CD14-positive monocyte (primary cell): ENCODE results near the gene SHB. TPM values are rescaled to one million over a fixed set of nuclear protein-coding genes. Genes with fewer than 3 reads are reported as not detected.
A peak's percentile ranks its signal among the peaks of the same experiment; 100 is the strongest.

Source experiments
- DNase-seq, 3 donors: peaks; one replicate each; pipeline ENCODE4 v3.0.0-alpha.2; 2011 to 2022
- H2AFZ ChIP-seq: 2 replicates; pipeline ENCODE4 v1.6.0; 2012; ENCODE audit warnings: mild to moderate bottlenecking, low read depth, low read length, inconsistent platforms; ENCODE audit not compliant: insufficient read depth, poor library complexity, severe bottlenecking
- H3K27ac ChIP-seq, 2 donors: 1 replicate in 1 of 2; 2 replicates in 1 of 2; pipeline ENCODE4 v1.5.1; 2012 to 2013; ENCODE audit warnings: low read length in 2 of 2, control low read depth in 1 of 2, inconsistent platforms in 1 of 2, low read depth in 1 of 2, mild to moderate bottlenecking in 1 of 2
- H3K27me3 ChIP-seq, 2 donors: one replicate each; pipeline versions ENCODE4 v1.6.0 to v1.6.1; 2011 to 2013; ENCODE audit warnings: low read length in 2 of 2; ENCODE audit not compliant: control insufficient read depth in 2 of 2, insufficient read depth in 2 of 2
- H3K36me3 ChIP-seq, 2 donors: replicated peaks in 1 of 2; 1 replicate in 1 of 2; 2 replicates in 1 of 2; pipeline versions ENCODE4 v1.5.1 to v1.6.1; 2012 to 2013; ENCODE audit warnings: low read length in 2 of 2, control low read depth in 1 of 2, inconsistent platforms in 1 of 2, mild to moderate bottlenecking in 1 of 2; ENCODE audit not compliant: insufficient read depth in 2 of 2, control insufficient read depth in 1 of 2
- H3K4me1 ChIP-seq, 2 donors: 1 replicate in 1 of 2; 2 replicates in 1 of 2; pipeline versions ENCODE4 v1.5.1 to v1.6.1; 2012 to 2013; ENCODE audit warnings: low read length in 2 of 2, control low read depth in 1 of 2, inconsistent platforms in 1 of 2, mild to moderate bottlenecking in 1 of 2, moderate library complexity in 1 of 2; ENCODE audit not compliant: insufficient read depth in 2 of 2, control insufficient read depth in 1 of 2
- H3K4me2 ChIP-seq: replicated peaks from 2 replicates; pipeline ENCODE3; 2012; ENCODE audit warnings: low read length, moderate library complexity, mild to moderate bottlenecking; ENCODE audit not compliant: poor library complexity, severe bottlenecking; ENCODE audit errors: extremely low read depth
- H3K4me3 ChIP-seq, 3 experiments: fragments of 200-600 bp in 1 of 3; sonication (generic) in 1 of 3; replicated peaks in 1 of 3; 1 replicate in 2 of 3; 2 replicates in 1 of 3; pipeline ENCODE4 v1.5.1; 2011 to 2013; ENCODE audit warnings: low read length in 3 of 3, mild to moderate bottlenecking in 3 of 3, control low read depth in 2 of 3, low read depth in 2 of 3, inconsistent platforms in 1 of 3, moderate library complexity in 1 of 3
- H3K79me2 ChIP-seq: 2 replicates; pipeline ENCODE4 v1.6.0; 2012; ENCODE audit warnings: mild to moderate bottlenecking, control low read depth, inconsistent platforms, low read length, moderate library complexity; ENCODE audit not compliant: insufficient read depth
- H3K9ac ChIP-seq: 2 replicates; pipeline ENCODE4 v1.6.0; 2017; ENCODE audit warnings: low read length, mild to moderate bottlenecking; ENCODE audit not compliant: insufficient read depth, poor library complexity, severe bottlenecking
- H3K9me3 ChIP-seq, 2 donors: replicated peaks in 1 of 2; 1 replicate in 1 of 2; 2 replicates in 1 of 2; pipeline versions ENCODE4 v1.5.1 to v1.6.1; 2012 to 2013; ENCODE audit warnings: low read length in 2 of 2, control low read depth in 1 of 2; ENCODE audit not compliant: control insufficient read depth in 1 of 2, insufficient read depth in 1 of 2
- H4K20me1 ChIP-seq: 2 replicates; pipeline ENCODE4 v1.6.0; 2012; ENCODE audit warnings: mild to moderate bottlenecking, low read length, control low read depth, moderate library complexity; ENCODE audit not compliant: insufficient read depth
- H3K27ac Mint-ChIP-seq, 7 donors: one replicate each; pipeline ENCODE4 v1.8.0; 2020; ENCODE audit warnings: mild to moderate bottlenecking in 7 of 7, mixed read lengths in 7 of 7, moderate library complexity in 6 of 7, inconsistent platforms in 2 of 7
- H3K27me3 Mint-ChIP-seq, 3 donors: one replicate each; pipeline ENCODE4 v1.8.0; 2021 to 2022; ENCODE audit warnings: low read depth in 3 of 3, mild to moderate bottlenecking in 3 of 3, mixed read lengths in 3 of 3, moderate library complexity in 3 of 3, inconsistent platforms in 1 of 3
- H3K36me3 Mint-ChIP-seq, 2 donors: one replicate each; pipeline ENCODE4 v1.8.0; 2020; ENCODE audit warnings: mixed read lengths in 2 of 2, inconsistent platforms in 1 of 2, mild to moderate bottlenecking in 1 of 2
- H3K4me1 Mint-ChIP-seq: one replicate; pipeline ENCODE4 v1.8.0; 2020; ENCODE audit warnings: mild to moderate bottlenecking, mixed read lengths
- H3K4me3 Mint-ChIP-seq, 2 donors: one replicate each; pipeline ENCODE4 v1.8.0; 2020; ENCODE audit warnings: mild to moderate bottlenecking in 2 of 2, mixed read lengths in 2 of 2, moderate library complexity in 1 of 2
- H3K9me3 Mint-ChIP-seq, 7 donors: one replicate each; pipeline ENCODE4 v1.8.0; 2020 to 2022; ENCODE audit warnings: mixed read lengths in 7 of 7, mild to moderate bottlenecking in 6 of 7, moderate library complexity in 6 of 7, inconsistent platforms in 2 of 7
- CTCF ChIP-seq: fragments of 200-600 bp; IDR thresholded peaks from one replicate; pipeline ENCODE4 v1.8.0; 2022; ENCODE audit warnings: antibody characterized with exemption, mild to moderate bottlenecking
- WGBS: methylation state at CpG from one replicate; pipeline ENCODE4 v1.1.5; 2013; ENCODE audit warnings: missing lambda C conversion rate; ENCODE audit not compliant: insufficient coverage; 5-methylcytosine and 5-hydroxymethylcytosine counted together
- intact Hi-C, 2 donors: fragments of 100-400 bp; cut with micrococcal nuclease; formaldehyde crosslinking; loops; one replicate each; pipeline versions ENCODE4 v1.15.0 to v1.15.1; 2023
- polyA plus RNA-seq, 3 donors: library from polyadenylated mRNA; depleted of rRNA in 1 of 3; unstranded in 2 of 3; stranded (reverse) in 1 of 3; fragments of 300-500 nt in 2 of 3; fragments of >200 nt in 1 of 3; fragmentation: Illumina TruSeq in 2 of 3; gene quantifications; 1 replicate in 2 of 3; 2 replicates in 1 of 3; pipeline ENCODE4 v1.2.3, GENCODE V29; 2012 to 2021

The SHB gene
- polyA plus RNA-seq, 3 donors: 0.27 to 1.3 (median 0.31) TPM

GRCh38 chr9:38066914-38067858 is 1.8 kb downstream of the SHB start:
- H3K27me3 Mint-ChIP-seq: peaks cover 20 to 33% (median 27%) of the 10 kb centered on the region in 3 donors
- WGBS: under 1% methylated on average over 38 of the region's 47 CpGs
- peak overlapping the region in 6 of 7 donors; percentile 37 to 84 (median 64) for H3K27ac Mint-ChIP-seq
- H3K4me3 Mint-ChIP-seq: peak overlapping the region; percentile 93 to 98
- Histone ChIP-seq H3K79me2 (no peaks in the 10 kb centered on the region), H3K27ac (no peak overlapping the region), H3K4me2 (peak overlapping the region; percentile 84), H3K9ac (peak overlapping the region; percentile 76), H2AFZ (peak overlapping the region; percentile 69), H3K4me1 (peaks cover 22 to 31% of the 10 kb centered on the region in 2 donors), H4K20me1 (peaks cover 17% of the 10 kb centered on the region), H3K9me3 (no peaks in the 10 kb centered on the region), H3K27me3 (peaks cover 2 to 9% of the 10 kb centered on the region in 2 donors), H3K36me3 (no peaks in the 10 kb centered on the region), H3K4me3 (peak overlapping the region; percentile 43 to 91 (median 89))
- TF ChIP-seq CTCF: no peak
- intact Hi-C loops: loop anchor here (5.0 to 10.0 kb wide), 6 partner anchors 52 to 155 kb away; no protein-coding TSS in a partner anchor
- H3K4me1 Mint-ChIP-seq: peaks cover 50% of the 10 kb centered on the region
- peaks cover 0 to 4% (median 2%) of the 10 kb centered on the region in 7 donors for H3K9me3 Mint-ChIP-seq
- peaks cover 0 to 6% of the 10 kb centered on the region in 2 donors for H3K36me3 Mint-ChIP-seq
- DNase-seq: peak in 2 of 3 donors; percentile 21 to 28

GRCh38 chr9:38066197-38066913 is 2.7 kb downstream of the SHB start:
- peaks cover 20 to 33% (median 27%) of the 10 kb centered on the region in 3 donors for H3K27me3 Mint-ChIP-seq
- no peak for DNase-seq
- H3K79me2 ChIP-seq: no peaks in the 10 kb centered on the region
- 98% methylated on average over 5 of the region's 7 CpGs for WGBS
- TF ChIP-seq CTCF: no peak
- peaks cover 0 to 4% (median 2%) of the 10 kb centered on the region in 7 donors for H3K9me3 Mint-ChIP-seq
- H3K27me3 ChIP-seq: peaks cover 2 to 9% of the 10 kb centered on the region in 2 donors
- no peak overlapping the region for H3K27ac ChIP-seq
- peak overlapping the region in 2 of 7 donors; percentile 46 to 78 for H3K27ac Mint-ChIP-seq
- H3K4me3 ChIP-seq: peak overlapping the region in 1 of 3 experiments; percentile 91
- H3K4me3 Mint-ChIP-seq: peak overlapping the region; percentile 93 to 98
- no peak overlapping the region for H2AFZ ChIP-seq
- intact Hi-C loops: loop anchor here (5.0 to 10.0 kb wide), 6 partner anchors 52 to 154 kb away; no protein-coding TSS in a partner anchor
- H3K4me2 ChIP-seq: peak overlapping the region; percentile 84
- peaks cover 48% of the 10 kb centered on the region for H3K4me1 Mint-ChIP-seq
- no peak overlapping the region for H3K9ac ChIP-seq
- peaks cover 20 to 31% of the 10 kb centered on the region in 2 donors for H3K4me1 ChIP-seq
- peaks cover 0 to 6% of the 10 kb centered on the region in 2 donors for H3K36me3 Mint-ChIP-seq
- H4K20me1 ChIP-seq: peaks cover 17% of the 10 kb centered on the region
- H3K9me3 ChIP-seq: no peaks in the 10 kb centered on the region
- no peaks in the 10 kb centered on the region for H3K36me3 ChIP-seq
